GM23248 (cell line): ENCODE measurements around the gene SIM1. TPM values are rescaled to one million over a fixed set of nuclear protein-coding genes. Genes with fewer than 3 reads are reported as not detected.
A peak's percentile ranks its signal among the peaks of the same experiment; 100 is the strongest.

Experiments used
- DNase-seq: peaks from one replicate; pipeline ENCODE4 v3.0.0-alpha.2; 2015
- H2AFZ ChIP-seq: fragments of 200-600 bp; sonication (generic); 2 replicates; pipeline ENCODE4 v1.6.1; 2016; ENCODE audit warnings: antibody characterized with exemption
- H3F3A ChIP-seq: fragments of 200-600 bp; sonication (generic); 2 replicates; pipeline ENCODE4 v1.6.1; 2016; ENCODE audit warnings: mild to moderate bottlenecking, antibody characterized with exemption, mixed run types; ENCODE audit not compliant: insufficient read depth
- H3K27ac ChIP-seq: fragments of 200-600 bp; sonication (generic); 2 replicates; pipeline ENCODE4 v1.5.1; 2016; ENCODE audit warnings: mild to moderate bottlenecking
- H3K27me3 ChIP-seq: fragments of 200-600 bp; sonication (generic); replicated peaks from 2 replicates; pipeline ENCODE4 v1.6.1; 2016; ENCODE audit warnings: mild to moderate bottlenecking; ENCODE audit not compliant: insufficient read depth
- H3K36me3 ChIP-seq: fragments of 200-600 bp; sonication (generic); 2 replicates; pipeline ENCODE4 v1.6.1; 2016; ENCODE audit warnings: low read depth, mild to moderate bottlenecking
- H3K4me1 ChIP-seq: fragments of 200-600 bp; sonication (generic); 2 replicates; pipeline ENCODE4 v1.6.1; 2016; ENCODE audit warnings: mild to moderate bottlenecking; ENCODE audit not compliant: insufficient read depth
- H3K4me2 ChIP-seq: fragments of 200-600 bp; sonication (generic); one replicate; pipeline ENCODE4 v1.6.1; 2016; ENCODE audit warnings: mild to moderate bottlenecking; ENCODE audit not compliant: unreplicated experiment
- H3K4me3 ChIP-seq: fragments of 200-600 bp; sonication (generic); 2 replicates; pipeline ENCODE4 v1.5.1; 2016; ENCODE audit warnings: mild to moderate bottlenecking
- H3K79me2 ChIP-seq: fragments of 200-600 bp; sonication (generic); 2 replicates; pipeline ENCODE4 v1.6.1; 2016; ENCODE audit warnings: mild to moderate bottlenecking; ENCODE audit not compliant: insufficient read depth
- H3K9ac ChIP-seq: fragments of 200-600 bp; sonication (generic); 2 replicates; pipeline ENCODE4 v1.6.1; 2016; ENCODE audit warnings: mild to moderate bottlenecking
- H3K9me2 ChIP-seq: fragments of 200-600 bp; sonication (generic); 2 replicates; pipeline ENCODE4 v1.6.1; 2016; ENCODE audit warnings: mixed run types, mild to moderate bottlenecking, moderate library complexity; ENCODE audit not compliant: insufficient read depth
- H3K9me3 ChIP-seq: fragments of 200-600 bp; sonication (generic); one replicate; pipeline ENCODE4 v1.6.1; 2017; ENCODE audit warnings: low read depth
- H4K20me1 ChIP-seq: fragments of 200-600 bp; sonication (generic); 2 replicates; pipeline ENCODE4 v1.6.0; 2016; ENCODE audit not compliant: insufficient read depth
- EZH2 ChIP-seq: fragments of 200-600 bp; sonication (generic); IDR thresholded peaks from 2 replicates; pipeline ENCODE4 v1.6.1; 2018; ENCODE audit warnings: antibody characterized with exemption, mild to moderate bottlenecking; ENCODE audit not compliant: insufficient read depth, poor library complexity, severe bottlenecking
- EZH2phosphoT487 ChIP-seq: fragments of 200-600 bp; sonication (generic); IDR thresholded peaks from 2 replicates; pipeline ENCODE4 v1.6.1; 2018; ENCODE audit warnings: antibody characterized with exemption, moderate library complexity, mild to moderate bottlenecking, low read depth; ENCODE audit not compliant: insufficient read depth
- WGBS, 2 experiments: methylation state at CpG; one replicate each; pipeline ENCODE4 v1.1.6; 2015 to 2017; ENCODE audit warnings: low lambda C conversion rate in 2 of 2, low coverage in 1 of 2; ENCODE audit errors: missing lambda C conversion rate in 2 of 2; 5-methylcytosine and 5-hydroxymethylcytosine counted together
- in situ Hi-C: fragments of 300-500 bp; cut with MboI; formaldehyde crosslinking; loops from 2 replicates; pipeline ENCODE4 v1.15.0; 2020
- polyA plus RNA-seq: library from polyadenylated mRNA; unstranded; fragments of >200 nt; fragmentation: Nextera tagmentation; extraction: Ambion mirVana; gene quantifications from 2 replicates; pipeline ENCODE4 v1.2.1, GENCODE V29; 2016
- total RNA-seq: library from RNA; depleted of rRNA; stranded (reverse); fragments of >200 nt; shearing (Covaris generic); gene quantifications from 2 replicates; pipeline ENCODE4 v1.2.3, GENCODE V29; 2014

The SIM1 gene
- total and polyA plus RNA-seq, 2 experiments from 2014 or later = 1.5 to 1.6 TPM

GRCh38 chr6:100465701-100466409 lies 1.1 kb upstream of the SIM1 start:
- H3K27ac ChIP-seq = peak overlapping the region; percentile 80
- no peaks in the 10 kb centered on the region for H3K27me3 ChIP-seq
- H4K20me1 ChIP-seq = no peaks in the 10 kb centered on the region
- H3K36me3 ChIP-seq = no peaks in the 10 kb centered on the region
- H3K4me2 ChIP-seq = peak overlapping the region; percentile 76
- 90 to 91% methylated on average over 20 of the region's 20 CpGs for WGBS, 2 experiments
- H2AFZ ChIP-seq = peak overlapping the region; percentile 95
- DNase-seq = peak; percentile 37
- TF ChIP-seq EZH2phosphoT487 (no peak), EZH2 (no peak)
- no peaks in the 10 kb centered on the region for H3K9me2 ChIP-seq
- peaks cover 14% of the 10 kb centered on the region; the same call in 1 of the 2 replicates for H3K4me1 ChIP-seq
- peaks cover 23% of the 10 kb centered on the region; the same call in 1 of the 2 replicates for H3F3A ChIP-seq
- H3K9me3 ChIP-seq = no peaks in the 10 kb centered on the region
- peak overlapping the region; percentile 75 for H3K4me3 ChIP-seq
- in situ Hi-C loops = no loop called here
- peak overlapping the region; percentile 86 for H3K9ac ChIP-seq
- no peaks in the 10 kb centered on the region for H3K79me2 ChIP-seq

- H3K9me3 ChIP-seq = no peaks in the 10 kb centered on the region
- peak overlapping the region; percentile 86 for H3K9ac ChIP-seq
- H2AFZ ChIP-seq = peak overlapping the region; percentile 95
- in situ Hi-C loops = no loop called here
- H3K27ac ChIP-seq = peak overlapping the region; percentile 80
- 14 to 16% methylated on average over 37 to 42 of the region's 46 CpGs for WGBS, 2 experiments
- H3K27me3 ChIP-seq = no peaks in the 10 kb centered on the region
- H3K9me2 ChIP-seq = no peaks in the 10 kb centered on the region
- H3K4me3 ChIP-seq = peak overlapping the region; percentile 75
- peaks cover 23% of the 10 kb centered on the region; the same call in 1 of the 2 replicates for H3F3A ChIP-seq
- H3K36me3 ChIP-seq = no peaks in the 10 kb centered on the region
- H3K79me2 ChIP-seq = no peaks in the 10 kb centered on the region
- H3K4me2 ChIP-seq = peak overlapping the region; percentile 76
- peaks cover 14% of the 10 kb centered on the region; the same call in 1 of the 2 replicates for H3K4me1 ChIP-seq
- TF ChIP-seq EZH2phosphoT487 (no peak), EZH2 (no peak)
- no peak for DNase-seq
- no peaks in the 10 kb centered on the region for H4K20me1 ChIP-seq
Observed at GRCh38 chr6:100464162-100464851, 414 bp downstream of the SIM1 start.

- no peaks in the 10 kb centered on the region for H4K20me1 ChIP-seq
- in situ Hi-C loops = no loop called here
- TF ChIP-seq EZH2phosphoT487 (no peak), EZH2 (no peak)
- WGBS, 2 experiments = 81 to 83% methylated on average over 24 of the region's 24 CpGs
- no peaks in the 10 kb centered on the region for H3K79me2 ChIP-seq
- H3K9ac ChIP-seq = peak overlapping the region; percentile 86
- H3K36me3 ChIP-seq = no peaks in the 10 kb centered on the region
- no peaks in the 10 kb centered on the region for H3K27me3 ChIP-seq
- no peak overlapping the region for H3K27ac ChIP-seq
- H3K4me3 ChIP-seq = peak overlapping the region; percentile 84
- H3K4me1 ChIP-seq = peaks cover 14% of the 10 kb centered on the region; the same call in 1 of the 2 replicates
- DNase-seq = no peak
- H3K9me2 ChIP-seq = no peaks in the 10 kb centered on the region
- peak overlapping the region; percentile 76 for H3K4me2 ChIP-seq
- peaks cover 23% of the 10 kb centered on the region; the same call in 1 of the 2 replicates for H3F3A ChIP-seq
- H3K9me3 ChIP-seq = no peaks in the 10 kb centered on the region
- H2AFZ ChIP-seq = peak overlapping the region; percentile 95
Observed at GRCh38 chr6:100463630-100464161, 1.0 kb downstream of the SIM1 start.
